OCI-LY3 (cell line): ENCODE results near the gene ISG20L2.

Source experiments
- H2AFZ ChIP-seq: fragments of 200-600, 300-600 bp; shearing (Covaris generic); 2 replicates; pipeline ENCODE4 v1.6.0; 2014; ENCODE audit warnings: antibody characterized with exemption, low read depth, low read length
- H3K27ac ChIP-seq: fragments of 200-600, 300-600 bp; sonication (generic); 2 replicates; pipeline ENCODE4 v1.5.1; 2014; ENCODE audit warnings: mild to moderate bottlenecking, low read length, moderate library complexity, mixed read lengths
- H3K27me3 ChIP-seq: fragments of 200-600, 300-600 bp; sonication (generic); 2 replicates; pipeline ENCODE4 v1.6.1; 2014; ENCODE audit warnings: low read depth, low read length, mixed read lengths
- H3K36me3 ChIP-seq: fragments of 200-600, 300-600 bp; sonication (generic); replicated peaks from 2 replicates; pipeline ENCODE3; 2014; ENCODE audit warnings: low read depth, low read length, mixed read lengths
- H3K4me1 ChIP-seq: fragments of 300-600, 200-600 bp; sonication (generic); 2 replicates; pipeline ENCODE4 v1.6.1; 2014; ENCODE audit warnings: low read length, mixed read lengths
- H3K4me2 ChIP-seq: fragments of 200-600, 300-600 bp; sonication (generic); 2 replicates; pipeline ENCODE4 v1.6.1; 2014; ENCODE audit warnings: low read length, mixed read lengths
- H3K4me3 ChIP-seq: fragments of 300-600, 200-600 bp; sonication (generic); 2 replicates; pipeline ENCODE4 v1.5.1; 2014; ENCODE audit warnings: antibody characterized with exemption, mild to moderate bottlenecking, low read length, moderate library complexity
- H3K79me2 ChIP-seq: fragments of 300-600, 200-600 bp; shearing (Covaris generic); 2 replicates; pipeline ENCODE4 v1.6.1; 2014; ENCODE audit warnings: mild to moderate bottlenecking, low read length, mixed read lengths
- H3K9ac ChIP-seq: fragments of 300-600, 200-600 bp; shearing (Covaris generic); 2 replicates; pipeline ENCODE4 v1.6.0; 2014; ENCODE audit warnings: mild to moderate bottlenecking, low read length, moderate library complexity
- H3K9me3 ChIP-seq: fragments of 200-600, 300-600 bp; shearing (Covaris generic); 2 replicates; pipeline ENCODE4 v1.6.1; 2014; ENCODE audit warnings: low read length, mixed read lengths; ENCODE audit not compliant: insufficient read depth
- H4K20me1 ChIP-seq: fragments of 200-600, 300-600 bp; sonication (generic); 2 replicates; pipeline ENCODE4 v1.6.1; 2016; ENCODE audit warnings: low read length, mixed read lengths; ENCODE audit not compliant: insufficient read depth
- EZH2phosphoT487 ChIP-seq: fragments of 200-600 bp; shearing (Covaris generic); IDR thresholded peaks from 2 replicates; pipeline ENCODE4 v1.6.1; 2018; ENCODE audit warnings: antibody characterized with exemption, mixed run types, low read depth
- TF ChIP-seq, protein P1 (sequence below): fragments of 200-600, 300-600 bp; sonication (generic); IDR thresholded peaks from 2 replicates; pipeline ENCODE4 v1.5.1; 2014; ENCODE audit warnings: antibody characterized with exemption, low read length, low read depth

The ISG20L2 gene

DNA sequence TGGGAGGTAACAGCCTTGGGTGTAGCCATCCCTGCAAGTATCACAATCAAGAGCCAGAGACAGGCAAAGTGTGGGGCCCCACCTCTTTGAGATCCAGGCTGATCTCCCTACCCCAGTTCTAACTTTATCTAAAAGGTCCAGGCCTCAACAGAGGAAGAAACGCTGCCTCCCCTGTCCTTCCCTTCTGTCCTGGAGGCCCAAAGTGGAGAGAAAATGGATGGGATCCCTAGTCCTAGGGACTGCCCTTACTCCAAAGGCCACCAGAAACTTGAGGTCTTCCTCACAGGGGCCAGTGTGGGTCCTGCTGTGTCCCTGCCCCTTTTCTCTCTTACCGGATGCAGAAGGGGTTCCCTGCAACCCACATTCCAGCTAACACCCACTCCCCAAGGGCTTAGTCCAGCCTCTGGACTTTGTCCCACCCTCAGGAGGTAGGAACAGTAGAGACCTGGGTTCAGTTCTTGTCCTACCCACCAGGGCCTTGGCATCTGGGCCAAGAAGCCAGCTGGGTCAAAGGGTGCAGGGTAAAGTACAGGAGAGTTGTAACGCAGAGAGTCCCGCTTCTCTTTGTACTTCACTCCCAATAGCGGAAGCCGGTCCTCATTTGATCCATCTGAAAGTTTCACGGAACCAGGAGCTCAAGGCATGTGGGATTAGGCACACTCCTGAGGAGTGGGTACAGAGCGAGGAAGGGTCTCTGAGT lies 21.0 kb upstream of the ISG20L2 start:
- Histone ChIP-seq H3K79me2 (peaks cover 87% of the 10 kb centered on the region), H3K27ac (peak overlapping the region; percentile 86), H3K4me3 (peak overlapping the region; percentile 89), H4K20me1 (peaks cover 30% of the 10 kb centered on the region), H3K4me2 (peak overlapping the region; percentile 97), H3K9ac (peak overlapping the region; percentile 100), H3K4me1 (peaks cover 45% of the 10 kb centered on the region), H2AFZ (no peak overlapping the region), H3K27me3 (no peaks in the 10 kb centered on the region), H3K36me3 (peaks cover 37% of the 10 kb centered on the region), H3K9me3 (no peaks in the 10 kb centered on the region)
- TF ChIP-seq, protein P1, sequence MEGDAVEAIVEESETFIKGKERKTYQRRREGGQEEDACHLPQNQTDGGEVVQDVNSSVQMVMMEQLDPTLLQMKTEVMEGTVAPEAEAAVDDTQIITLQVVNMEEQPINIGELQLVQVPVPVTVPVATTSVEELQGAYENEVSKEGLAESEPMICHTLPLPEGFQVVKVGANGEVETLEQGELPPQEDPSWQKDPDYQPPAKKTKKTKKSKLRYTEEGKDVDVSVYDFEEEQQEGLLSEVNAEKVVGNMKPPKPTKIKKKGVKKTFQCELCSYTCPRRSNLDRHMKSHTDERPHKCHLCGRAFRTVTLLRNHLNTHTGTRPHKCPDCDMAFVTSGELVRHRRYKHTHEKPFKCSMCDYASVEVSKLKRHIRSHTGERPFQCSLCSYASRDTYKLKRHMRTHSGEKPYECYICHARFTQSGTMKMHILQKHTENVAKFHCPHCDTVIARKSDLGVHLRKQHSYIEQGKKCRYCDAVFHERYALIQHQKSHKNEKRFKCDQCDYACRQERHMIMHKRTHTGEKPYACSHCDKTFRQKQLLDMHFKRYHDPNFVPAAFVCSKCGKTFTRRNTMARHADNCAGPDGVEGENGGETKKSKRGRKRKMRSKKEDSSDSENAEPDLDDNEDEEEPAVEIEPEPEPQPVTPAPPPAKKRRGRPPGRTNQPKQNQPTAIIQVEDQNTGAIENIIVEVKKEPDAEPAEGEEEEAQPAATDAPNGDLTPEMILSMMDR: no peak
- TF ChIP-seq EZH2phosphoT487: no peak

DNA sequence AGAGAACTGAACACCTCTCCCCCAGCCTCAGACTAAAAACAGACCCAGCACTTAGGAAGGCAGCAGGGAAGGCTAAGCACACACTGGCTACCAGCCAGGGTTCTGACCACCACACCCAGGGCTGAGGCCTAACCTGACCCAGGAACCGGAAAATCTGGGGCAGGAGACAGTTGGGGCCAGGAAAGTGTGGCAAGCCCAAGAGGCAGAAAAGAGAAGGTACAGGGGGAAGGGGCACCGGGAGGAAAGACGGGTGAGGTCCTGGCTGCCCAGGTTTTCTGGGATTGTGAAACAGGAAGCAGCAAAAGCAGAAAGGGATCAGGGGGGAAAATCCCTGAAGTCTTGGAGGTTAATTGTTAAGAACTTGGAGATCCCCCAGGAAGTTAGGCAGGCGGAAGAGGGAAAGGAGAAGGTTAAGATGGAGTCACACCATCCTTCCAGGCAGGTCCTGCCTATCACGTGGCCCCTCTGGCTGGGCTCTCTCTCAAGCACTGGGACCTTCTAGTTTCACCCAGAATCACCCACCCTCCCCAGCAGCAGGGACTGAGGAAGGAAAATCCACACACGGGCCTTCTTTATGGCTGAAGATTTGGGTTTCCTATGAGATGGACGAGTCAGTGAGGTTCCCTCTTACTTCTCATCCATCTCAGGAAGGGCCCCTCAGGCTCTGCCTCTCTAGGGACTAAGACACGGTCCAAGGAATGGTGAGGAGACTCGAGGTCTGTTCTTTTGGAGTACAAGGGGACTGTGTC lies 20.3 kb upstream of the ISG20L2 start:
- peaks cover 30% of the 10 kb centered on the region for H4K20me1 ChIP-seq
- H3K9me3 ChIP-seq: no peaks in the 10 kb centered on the region
- peak overlapping the region; percentile 86 for H3K27ac ChIP-seq
- peaks cover 41% of the 10 kb centered on the region for H3K36me3 ChIP-seq
- TF ChIP-seq, protein P1: no peak
- no peak for TF ChIP-seq EZH2phosphoT487
- no peaks in the 10 kb centered on the region for H3K27me3 ChIP-seq
- H3K79me2 ChIP-seq: peaks cover 90% of the 10 kb centered on the region
- peak overlapping the region; percentile 89 for H3K4me3 ChIP-seq
- H3K9ac ChIP-seq: peak overlapping the region; percentile 100
- no peak overlapping the region for H2AFZ ChIP-seq
- H3K4me1 ChIP-seq: peaks cover 45% of the 10 kb centered on the region
- H3K4me2 ChIP-seq: peak overlapping the region; percentile 97

DNA sequence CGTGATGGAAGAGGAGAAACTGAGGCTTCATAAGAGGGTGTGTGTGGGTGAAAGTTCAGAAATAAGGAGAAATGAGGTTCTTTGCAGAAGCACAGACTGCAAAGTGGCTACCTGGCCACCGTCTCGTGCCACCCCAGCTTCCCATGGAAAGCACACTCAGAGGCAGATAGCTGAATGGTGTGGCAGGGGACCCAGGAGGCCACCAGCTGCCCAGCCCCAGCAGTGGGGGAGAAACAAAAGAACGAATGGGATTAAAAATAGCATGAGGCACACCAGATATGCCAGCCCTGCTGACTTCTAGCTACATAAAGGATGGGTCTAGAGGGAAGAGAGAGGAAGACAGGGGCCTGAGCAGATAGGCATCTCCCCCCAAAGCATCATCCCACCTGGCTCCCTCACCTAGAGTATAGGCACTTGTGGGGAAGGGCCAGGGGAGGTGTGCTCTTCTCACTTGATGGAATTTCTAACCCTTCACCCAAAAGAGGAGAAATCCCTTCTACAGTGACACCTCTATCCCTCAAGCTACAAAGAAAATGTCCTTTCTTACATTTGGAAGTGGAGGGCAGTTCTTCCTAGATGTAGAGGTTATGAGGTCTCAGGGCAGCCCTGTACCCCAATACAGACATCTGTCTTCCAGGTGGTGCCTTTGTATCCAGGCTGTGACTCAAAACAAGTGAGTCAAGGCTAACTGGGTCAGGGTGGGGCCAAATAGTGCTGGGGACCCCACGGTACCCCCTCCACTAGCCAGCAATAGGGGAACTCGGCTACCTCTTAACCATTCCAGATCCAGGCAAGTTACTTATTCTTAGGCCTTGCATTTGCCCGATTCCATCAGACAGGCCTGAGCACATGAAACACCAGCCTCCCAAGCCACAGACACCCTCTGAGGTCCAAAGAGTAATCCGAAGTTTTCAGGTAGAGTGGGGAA lies 19.4 kb upstream of the ISG20L2 start:
- H3K27ac ChIP-seq: peak overlapping the region; percentile 86
- H3K4me3 ChIP-seq: peak overlapping the region; percentile 89
- no peaks in the 10 kb centered on the region for H3K27me3 ChIP-seq
- peaks cover 86% of the 10 kb centered on the region for H3K79me2 ChIP-seq
- no peak overlapping the region for H2AFZ ChIP-seq
- H3K9me3 ChIP-seq: no peaks in the 10 kb centered on the region
- peaks cover 30% of the 10 kb centered on the region for H4K20me1 ChIP-seq
- H3K9ac ChIP-seq: peak overlapping the region; percentile 100
- peaks cover 47% of the 10 kb centered on the region for H3K36me3 ChIP-seq
- TF ChIP-seq EZH2phosphoT487: no peak
- TF ChIP-seq, protein P1: no peak
- H3K4me2 ChIP-seq: peak overlapping the region; percentile 97
- peaks cover 43% of the 10 kb centered on the region for H3K4me1 ChIP-seq
